Activated CD4-positive, alpha-beta T cell treated with anti-CD3 and anti-CD28 coated beads, Interleukin-2, amount 10 ng/mL, durations not matched to agents 7 days and 5 days (primary cell): ENCODE measurements around the gene LTBP1. TPM values are rescaled to one million over a fixed set of nuclear protein-coding genes. Genes with fewer than 3 reads are reported as not detected.

ENCODE experiments used
- CTCF ChIA-PET: fragments of 350-600 bp; sonication (Branson Sonifier 250); formaldehyde crosslinking; loops from one replicate; lab custom pipeline; 2021; ENCODE audit warnings: antibody characterized with exemption; lab: Charles Lee
- POLR2A ChIA-PET: fragments of 350-600 bp; sonication (Branson Sonifier 250); formaldehyde crosslinking; loops from one replicate; lab custom pipeline; 2021; ENCODE audit warnings: antibody characterized with exemption; lab: Charles Lee
- DNase-seq: peaks from one replicate; pipeline ENCODE4 v3.0.0-alpha.2; 2020
- H3K27ac Mint-ChIP-seq: one replicate; pipeline ENCODE4 v1.8.0; 2021; ENCODE audit warnings: mild to moderate bottlenecking, moderate library complexity, mixed read lengths
- H3K27me3 Mint-ChIP-seq: one replicate; pipeline ENCODE4 v1.8.0; 2021; ENCODE audit warnings: mixed read lengths
- H3K36me3 Mint-ChIP-seq: one replicate; pipeline ENCODE4 v1.8.0; 2021; ENCODE audit warnings: low read depth, mixed read lengths
- H3K4me1 Mint-ChIP-seq: one replicate; pipeline ENCODE4 v1.8.0; 2021; ENCODE audit warnings: mixed read lengths
- H3K4me3 Mint-ChIP-seq: one replicate; pipeline ENCODE4 v1.8.0; 2021; ENCODE audit warnings: mild to moderate bottlenecking, moderate library complexity, mixed read lengths
- H3K9me3 Mint-ChIP-seq: one replicate; pipeline ENCODE4 v1.8.0; 2021; ENCODE audit warnings: mixed read lengths
- total RNA-seq, 2 experiments: library from RNA; stranded (reverse); gene quantifications; one replicate each; pipeline ENCODE4 v1.2.3, GENCODE V29; 2021

Gene LTBP1
- total RNA-seq, 2 experiments from 2014 or later: 0.17 to 0.27 TPM

- Mint-ChIP-seq H3K27me3 (peaks cover 5% of the 10 kb centered on the region), H3K36me3 (no peaks in the 10 kb centered on the region), H3K9me3 (no peaks in the 10 kb centered on the region), H3K27ac (no peak overlapping the region), H3K4me3 (no peak overlapping the region), H3K4me1 (no peaks in the 10 kb centered on the region)
- POLR2A ChIA-PET: no interaction called here
- CTCF ChIA-PET: no interaction called here
- no peak for DNase-seq
Measured at GRCh38 chr2:33029926-33030325, 83.2 kb downstream of the LTBP1 start.

- H3K9me3 Mint-ChIP-seq: no peaks in the 10 kb centered on the region
- H3K4me3 Mint-ChIP-seq: no peak overlapping the region
- peaks cover 5% of the 10 kb centered on the region for H3K27me3 Mint-ChIP-seq
- ChIA-PET POLR2A (no interaction called here), CTCF (no interaction called here)
- H3K36me3 Mint-ChIP-seq: no peaks in the 10 kb centered on the region
- no peak for DNase-seq
- no peak overlapping the region for H3K27ac Mint-ChIP-seq
- H3K4me1 Mint-ChIP-seq: no peaks in the 10 kb centered on the region
Measured at GRCh38 chr2:33030326-33030725, 83.6 kb downstream of the LTBP1 start.

GRCh38 chr2:33032245-33032644 is 85.5 kb downstream of the LTBP1 start:
- no peak overlapping the region for H3K27ac Mint-ChIP-seq
- H3K27me3 Mint-ChIP-seq: peaks cover 5% of the 10 kb centered on the region
- CTCF ChIA-PET: no interaction called here
- no peaks in the 10 kb centered on the region for H3K9me3 Mint-ChIP-seq
- no peak for DNase-seq
- POLR2A ChIA-PET: no interaction called here
- H3K4me3 Mint-ChIP-seq: no peak overlapping the region
- no peaks in the 10 kb centered on the region for H3K36me3 Mint-ChIP-seq
- no peaks in the 10 kb centered on the region for H3K4me1 Mint-ChIP-seq

- Mint-ChIP-seq H3K4me1 (no peaks in the 10 kb centered on the region), H3K4me3 (no peak overlapping the region), H3K9me3 (no peaks in the 10 kb centered on the region), H3K36me3 (no peaks in the 10 kb centered on the region), H3K27me3 (peaks cover 5% of the 10 kb centered on the region), H3K27ac (no peak overlapping the region)
- DNase-seq: no peak
- CTCF ChIA-PET: interaction anchor here (0.6 kb wide), 1 partner anchor 77 kb away, joined by 4 read pairs; no protein-coding TSS in a partner anchor
- POLR2A ChIA-PET: no interaction called here
Measured at GRCh38 chr2:33033606-33034081, 86.9 kb downstream of the LTBP1 start.

GRCh38 chr2:33034784-33035183 is 88.0 kb downstream of the LTBP1 start:
- H3K4me1 Mint-ChIP-seq: no peaks in the 10 kb centered on the region
- ChIA-PET CTCF (interaction anchor here (0.6 kb wide), 1 partner anchor 77 kb away, joined by 3 read pairs; no protein-coding TSS in a partner anchor), POLR2A (no interaction called here)
- no peak for DNase-seq
- H3K36me3 Mint-ChIP-seq: no peaks in the 10 kb centered on the region
- H3K4me3 Mint-ChIP-seq: no peak overlapping the region
- H3K9me3 Mint-ChIP-seq: no peaks in the 10 kb centered on the region
- H3K27ac Mint-ChIP-seq: no peak overlapping the region
- peaks cover 8% of the 10 kb centered on the region for H3K27me3 Mint-ChIP-seq

GRCh38 chr2:33038230-33038629 is 91.5 kb downstream of the LTBP1 start:
- Mint-ChIP-seq H3K9me3 (no peaks in the 10 kb centered on the region), H3K4me1 (no peaks in the 10 kb centered on the region), H3K36me3 (no peaks in the 10 kb centered on the region), H3K27ac (no peak overlapping the region), H3K27me3 (peaks cover 5% of the 10 kb centered on the region), H3K4me3 (no peak overlapping the region)
- CTCF ChIA-PET: no interaction called here
- DNase-seq: no peak
- POLR2A ChIA-PET: no interaction called here

- peaks cover 3% of the 10 kb centered on the region for H3K27me3 Mint-ChIP-seq
- no peaks in the 10 kb centered on the region for H3K9me3 Mint-ChIP-seq
- CTCF ChIA-PET: interaction anchor here (0.5 kb wide), 1 partner anchor 1660 kb away, joined by 3 read pairs; no protein-coding TSS in a partner anchor
- no peaks in the 10 kb centered on the region for H3K4me1 Mint-ChIP-seq
- POLR2A ChIA-PET: no interaction called here
- no peak for DNase-seq
- no peak overlapping the region for H3K27ac Mint-ChIP-seq
- H3K36me3 Mint-ChIP-seq: no peaks in the 10 kb centered on the region
- no peak overlapping the region for H3K4me3 Mint-ChIP-seq
Measured at GRCh38 chr2:33038799-33039198, 92.0 kb downstream of the LTBP1 start.

- Mint-ChIP-seq H3K27me3 (peaks cover 5% of the 10 kb centered on the region), H3K4me1 (no peaks in the 10 kb centered on the region), H3K4me3 (no peak overlapping the region), H3K36me3 (no peaks in the 10 kb centered on the region), H3K27ac (no peak overlapping the region), H3K9me3 (no peaks in the 10 kb centered on the region)
- no peak for DNase-seq
- POLR2A ChIA-PET: no interaction called here
- CTCF ChIA-PET: interaction anchor here (0.8 kb wide), 1 partner anchor 9 kb away, joined by 3 read pairs; no protein-coding TSS in a partner anchor
Measured at GRCh38 chr2:33040541-33040940, 93.8 kb downstream of the LTBP1 start.

- POLR2A ChIA-PET: no interaction called here
- Mint-ChIP-seq H3K36me3 (no peaks in the 10 kb centered on the region), H3K4me3 (no peak overlapping the region), H3K9me3 (no peaks in the 10 kb centered on the region), H3K4me1 (no peaks in the 10 kb centered on the region), H3K27ac (no peak overlapping the region), H3K27me3 (peaks cover 7% of the 10 kb centered on the region)
- CTCF ChIA-PET: no interaction called here
- no peak for DNase-seq
Measured at GRCh38 chr2:33042265-33042664, 95.5 kb downstream of the LTBP1 start.

- no peak overlapping the region for H3K27ac Mint-ChIP-seq
- ChIA-PET CTCF (no interaction called here), POLR2A (no interaction called here)
- peaks cover 8% of the 10 kb centered on the region for H3K27me3 Mint-ChIP-seq
- H3K4me1 Mint-ChIP-seq: no peaks in the 10 kb centered on the region
- no peak for DNase-seq
- no peaks in the 10 kb centered on the region for H3K36me3 Mint-ChIP-seq
- no peaks in the 10 kb centered on the region for H3K9me3 Mint-ChIP-seq
- H3K4me3 Mint-ChIP-seq: no peak overlapping the region
Measured at GRCh38 chr2:33042819-33043218, 96.1 kb downstream of the LTBP1 start.

GRCh38 chr2:33047939-33048338 is 101.2 kb downstream of the LTBP1 start:
- Mint-ChIP-seq H3K9me3 (no peaks in the 10 kb centered on the region), H3K27me3 (peaks cover 5% of the 10 kb centered on the region), H3K4me1 (no peaks in the 10 kb centered on the region), H3K27ac (no peak overlapping the region), H3K36me3 (no peaks in the 10 kb centered on the region), H3K4me3 (no peak overlapping the region)
- CTCF ChIA-PET: no interaction called here
- DNase-seq: no peak
- POLR2A ChIA-PET: interaction anchor here (0.7 kb wide), 1 partner anchor 1353 kb away, joined by 3 read pairs; no protein-coding TSS in a partner anchor

- POLR2A ChIA-PET: no interaction called here
Measured at GRCh38 chr2:33051586-33052360, 105.0 kb downstream of the LTBP1 start.

GRCh38 chr2:33052361-33052735 is 105.6 kb downstream of the LTBP1 start:
- CTCF ChIA-PET: interaction anchor here (0.5 to 1.1 kb wide), 2 partner anchors 11 to 15 kb away, joined by 3 read pairs; no protein-coding TSS in a partner anchor
- no peaks in the 10 kb centered on the region for H3K36me3 Mint-ChIP-seq
- no peak overlapping the region for H3K27ac Mint-ChIP-seq
- POLR2A ChIA-PET: no interaction called here
- peaks cover under 1% of the 10 kb centered on the region for H3K27me3 Mint-ChIP-seq
- H3K9me3 Mint-ChIP-seq: no peaks in the 10 kb centered on the region
- no peak for DNase-seq
- H3K4me1 Mint-ChIP-seq: no peaks in the 10 kb centered on the region
- no peak overlapping the region for H3K4me3 Mint-ChIP-seq

More at GRCh38 chr2:33051586-33052360, 105.0 kb downstream of the LTBP1 start:
- Mint-ChIP-seq H3K4me3 (no peak overlapping the region), H3K27me3 (peaks cover 4% of the 10 kb centered on the region), H3K27ac (no peak overlapping the region), H3K4me1 (no peaks in the 10 kb centered on the region), H3K9me3 (no peaks in the 10 kb centered on the region), H3K36me3 (no peaks in the 10 kb centered on the region)
- no peak for DNase-seq
- CTCF ChIA-PET: interaction anchor here (0.5 to 1.1 kb wide), 2 partner anchors 12 to 16 kb away, joined by 3 read pairs; no protein-coding TSS in a partner anchor
